ENCODE results near the gene TNFSF11. TPM values are rescaled to one million over a fixed set of nuclear protein-coding genes. Genes with fewer than 3 reads are reported as not detected.

TNFSF11 gene
- total and polyA plus RNA-seq, 2 of the 4 experiments (the other 2 are of a cell fraction): not detected

DNA sequence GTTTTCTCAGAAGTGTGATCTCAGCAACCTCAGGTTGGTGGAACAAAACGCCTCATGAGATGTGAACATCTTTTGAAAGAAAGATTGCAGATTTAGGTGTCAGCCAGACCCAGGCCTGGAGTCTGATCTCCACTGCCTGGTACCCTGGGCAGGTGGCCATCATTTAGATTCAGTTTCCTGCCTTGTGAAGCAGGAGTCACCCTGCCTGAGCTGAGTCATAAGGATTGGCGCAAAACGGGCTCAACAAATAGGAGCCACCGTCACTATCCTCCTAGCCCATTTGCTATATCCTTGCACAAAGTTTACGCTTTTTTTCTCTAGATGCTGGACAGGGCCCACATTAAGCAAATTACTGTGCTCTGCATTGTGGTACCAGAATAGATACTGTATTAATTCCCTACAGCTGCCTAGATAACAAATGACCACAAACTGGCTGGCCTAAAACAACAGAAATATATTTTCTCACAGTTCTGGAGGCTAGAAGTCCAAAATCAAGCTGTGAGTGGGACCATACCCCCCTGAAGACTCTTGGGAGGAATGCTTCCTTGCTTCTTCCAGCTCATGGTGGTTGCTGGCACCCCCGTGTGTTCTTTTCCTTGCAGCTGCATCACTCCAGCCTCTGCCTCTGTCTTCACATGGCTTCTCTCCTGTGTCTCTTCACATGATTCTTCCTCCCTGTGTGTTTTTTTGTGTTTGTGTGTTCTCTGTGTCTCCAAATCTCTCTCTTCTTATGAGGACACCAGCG lies 38.2 kb downstream of the TNFSF11 start:
- in situ Hi-C loops (cut with MboI; ENCODE audit: low sequenced_read_pairs): no loop called here

More for the DNA sequence above, 38.2 kb downstream of the TNFSF11 start:
- no peak overlapping the region for H4K91ac ChIP-seq (ENCODE audit: insufficient read depth, low read depth, low read length)
- H2BK15ac ChIP-seq (ENCODE audit: low read depth, low read length): no peak overlapping the region
- no peaks in the 10 kb centered on the region for H3K4me1 ChIP-seq (ENCODE audit: control insufficient read depth, insufficient read depth, low read length)
- no peak overlapping the region for H2BK120ac ChIP-seq (ENCODE audit: low read depth, low read length)
- TF ChIP-seq CTCF (conservative IDR thresholded peaks at IDR 0.05; ENCODE audit: low read depth, low read length): no peak
- TF ChIP-seq BHLHE40 (IDR thresholded peaks at IDR 0.05; ENCODE audit: low read depth, low read length): no peak
- H3K27me3 ChIP-seq (ENCODE audit: control insufficient read depth, insufficient read depth, low read length): peaks cover 21% of the 10 kb centered on the region
- H3K4me3 ChIP-seq (ENCODE audit: insufficient read depth, low read depth, low read length): no peak overlapping the region
- H3K23ac ChIP-seq (ENCODE audit: low read depth, low read length): no peak overlapping the region
- ChIA-PET CTCF (no interaction called here), POLR2A (ENCODE audit: unreplicated experiment) (no interaction called here)
- H3K18ac ChIP-seq (ENCODE audit: low read depth, low read length): no peak overlapping the region
- H3K9me1 ChIP-seq (ENCODE audit: insufficient read depth, low read length): no peaks in the 10 kb centered on the region
- no peak overlapping the region for H4K8ac ChIP-seq (ENCODE audit: low read depth in 2 of 2, low read length in 2 of 2)
- intact Hi-C loops (cut with micrococcal nuclease): no loop called here
- H3K79me1 ChIP-seq (ENCODE audit: low read depth in 1 of 2, low read length in 2 of 2): no peaks in the 10 kb centered on the region
- no peak overlapping the region for H3K14ac ChIP-seq (replicated peaks; ENCODE audit: low read depth, low read length)
- no peak overlapping the region for H2AK5ac ChIP-seq (ENCODE audit: low read depth, low read length)
- no peaks in the 10 kb centered on the region for H3K9me3 ChIP-seq (ENCODE audit: control insufficient read depth, insufficient read depth, low read length)
- no peak overlapping the region for H3K27ac ChIP-seq (ENCODE audit: insufficient read depth, low read length)
- H2AFZ ChIP-seq (replicated peaks; ENCODE audit: low read length, poor library complexity): no peak overlapping the region
- DNase-seq (no peak), ATAC-seq (ENCODE audit: low read depth) (no peak)
- H3K36me3 ChIP-seq (ENCODE audit: control insufficient read depth, insufficient read depth, low read length): no peaks in the 10 kb centered on the region
- H3K56ac ChIP-seq (ENCODE audit: extremely low read depth, insufficient read depth, low read length): no peak overlapping the region
- dilution Hi-C loops (cut with HindIII; ENCODE audit: low sequenced_read_pairs, unreplicated experiment): no loop called here
- no peak overlapping the region for H2BK20ac ChIP-seq (ENCODE audit: low read depth, low read length)
- no peak overlapping the region for H2AK9ac ChIP-seq (replicated peaks; ENCODE audit: low read depth, low read length, poor library complexity)
- no peak overlapping the region for H3K4me2 ChIP-seq (ENCODE audit: low read depth, low read length)
- no peak overlapping the region for H4K5ac ChIP-seq (ENCODE audit: low read depth, low read length)
- no peaks in the 10 kb centered on the region for H4K20me1 ChIP-seq (ENCODE audit: insufficient read depth, low read length)
- H2BK5ac ChIP-seq (ENCODE audit: low read depth, low read length, poor library complexity, severe bottlenecking): no peak overlapping the region
- H3K4ac ChIP-seq (ENCODE audit: low read depth, low read length): no peak overlapping the region
- BruUV-seq (replicated peaks): no TSS peak
- no CpG with 5 or more reads among the region's 7 CpGs for WGBS, 2 experiments (ENCODE audit: extremely low coverage in 2 of 2, insufficient read length in 1 of 2)
- H3K9ac ChIP-seq (ENCODE audit: low read depth, low read length): no peak overlapping the region

All from IMR-90 (cell line).